BJ (cell line): ENCODE measurements around the gene ANO9. TPM values are rescaled to one million over a fixed set of nuclear protein-coding genes. Genes with fewer than 3 reads are reported as not detected.

Experiments
- CTCF ChIA-PET: fragments of 350-600 bp; formaldehyde crosslinking; extraction: SDS; loops from one replicate; lab custom pipeline; 2021; ENCODE audit warnings: antibody characterized with exemption, inconsistent platforms; lab: Yijun Ruan, JAX
- POLR2A ChIA-PET: fragments of 300-600 bp; sonication (Branson Sonifier 250); formaldehyde crosslinking; extraction: SDS; loops from one replicate; lab custom pipeline; 2021; ENCODE audit warnings: antibody characterized with exemption; lab: Charles Lee
- DNase-seq: peaks from one replicate; pipeline ENCODE4 v3.0.0-alpha.2; 2011; ENCODE audit warnings: low read depth
- H3K27me3 ChIP-seq: 2 replicates; pipeline ENCODE4 v1.6.0; 2011; ENCODE audit warnings: low read length; ENCODE audit not compliant: control insufficient read depth, insufficient read depth
- H3K36me3 ChIP-seq: 2 replicates; pipeline ENCODE4 v1.5.1; 2011; ENCODE audit warnings: low read length; ENCODE audit not compliant: control insufficient read depth, insufficient read depth
- H3K4me3 ChIP-seq: 2 replicates; pipeline ENCODE4 v1.5.1; 2011; ENCODE audit warnings: low read depth, mild to moderate bottlenecking, control low read depth, low read length
- polyA plus RNA-seq: library from polyadenylated mRNA; depleted of rRNA; stranded (reverse); fragments of >200 nt; gene quantifications from 2 replicates; pipeline ENCODE4 v1.2.3, GENCODE V29; 2011
- TF ChIP-seq, protein P1 (sequence below): IDR thresholded peaks from 2 replicates; pipeline ENCODE4 v1.5.1; 2011; ENCODE audit warnings: low read depth, mild to moderate bottlenecking, control low read depth, inconsistent platforms, low read length, moderate library complexity; ENCODE audit not compliant: insufficient read depth

The ANO9 gene
- polyA plus RNA-seq, 1 experiment, result not detected

DNA sequence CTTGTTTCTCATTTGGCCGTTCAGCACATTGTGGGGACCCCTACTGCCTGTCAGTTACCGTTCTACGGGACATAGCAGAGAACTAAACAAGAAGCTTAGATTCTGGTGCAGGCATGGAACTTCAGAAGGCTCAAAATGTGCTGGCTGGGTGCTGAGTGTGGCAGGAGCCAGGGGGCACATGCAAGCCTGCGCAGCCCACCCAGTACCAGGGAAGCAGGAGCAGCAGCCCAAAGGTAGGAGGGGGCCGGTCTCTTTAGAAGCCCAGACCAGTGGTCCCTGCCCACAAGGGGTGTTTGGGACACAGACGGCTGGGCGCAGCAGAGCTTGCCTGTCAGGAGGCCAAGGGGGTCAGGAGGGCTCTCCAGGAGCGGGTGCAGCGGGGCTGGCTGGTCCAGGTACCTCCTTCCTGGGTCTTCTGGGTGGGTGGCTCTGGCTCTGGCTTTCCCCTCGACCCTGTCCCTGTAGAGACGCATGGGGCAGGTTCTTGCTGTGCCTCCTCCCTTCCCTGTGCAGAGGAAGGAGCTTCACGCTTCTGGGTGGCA is 10.5 kb upstream of the ANO9 start:
- TF ChIP-seq, protein P1, sequence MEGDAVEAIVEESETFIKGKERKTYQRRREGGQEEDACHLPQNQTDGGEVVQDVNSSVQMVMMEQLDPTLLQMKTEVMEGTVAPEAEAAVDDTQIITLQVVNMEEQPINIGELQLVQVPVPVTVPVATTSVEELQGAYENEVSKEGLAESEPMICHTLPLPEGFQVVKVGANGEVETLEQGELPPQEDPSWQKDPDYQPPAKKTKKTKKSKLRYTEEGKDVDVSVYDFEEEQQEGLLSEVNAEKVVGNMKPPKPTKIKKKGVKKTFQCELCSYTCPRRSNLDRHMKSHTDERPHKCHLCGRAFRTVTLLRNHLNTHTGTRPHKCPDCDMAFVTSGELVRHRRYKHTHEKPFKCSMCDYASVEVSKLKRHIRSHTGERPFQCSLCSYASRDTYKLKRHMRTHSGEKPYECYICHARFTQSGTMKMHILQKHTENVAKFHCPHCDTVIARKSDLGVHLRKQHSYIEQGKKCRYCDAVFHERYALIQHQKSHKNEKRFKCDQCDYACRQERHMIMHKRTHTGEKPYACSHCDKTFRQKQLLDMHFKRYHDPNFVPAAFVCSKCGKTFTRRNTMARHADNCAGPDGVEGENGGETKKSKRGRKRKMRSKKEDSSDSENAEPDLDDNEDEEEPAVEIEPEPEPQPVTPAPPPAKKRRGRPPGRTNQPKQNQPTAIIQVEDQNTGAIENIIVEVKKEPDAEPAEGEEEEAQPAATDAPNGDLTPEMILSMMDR, result no peak
- no peak for DNase-seq
- H3K4me3 ChIP-seq, result no peak overlapping the region
- ChIA-PET POLR2A (no interaction called here), CTCF (interaction anchor here (1.3 kb wide), 1 partner anchor 24 kb away, joined by 3 read pairs; no protein-coding TSS in a partner anchor)
- no peaks in the 10 kb centered on the region for H3K27me3 ChIP-seq
- peaks cover 9% of the 10 kb centered on the region for H3K36me3 ChIP-seq

DNA sequence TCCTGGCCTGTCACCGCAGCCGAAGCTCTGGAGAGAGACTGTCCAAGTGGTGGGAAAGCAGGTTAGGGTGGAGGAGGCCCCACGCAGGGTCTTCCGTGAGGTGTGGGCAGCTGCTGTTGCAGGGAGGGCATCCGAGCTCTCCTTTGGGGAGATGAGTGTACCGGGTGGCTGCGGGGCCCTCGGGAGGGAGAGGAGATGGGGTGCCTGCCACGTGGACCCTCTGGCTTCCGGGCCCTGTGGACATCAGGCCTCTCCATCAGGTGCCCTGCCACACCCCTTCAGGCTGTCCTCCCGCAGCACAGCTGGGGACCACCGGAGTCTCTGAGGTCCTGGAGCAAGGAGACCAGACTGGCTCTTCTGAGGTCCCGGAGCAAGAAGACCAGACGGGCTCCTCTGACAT is 9.9 kb upstream of the ANO9 start:
- Histone ChIP-seq H3K27me3 (no peaks in the 10 kb centered on the region), H3K36me3 (peaks cover 9% of the 10 kb centered on the region), H3K4me3 (no peak overlapping the region)
- TF ChIP-seq, protein P1, result no peak
- POLR2A ChIA-PET, result no interaction called here
- DNase-seq, result no peak
- CTCF ChIA-PET, result interaction anchor here (0.9 to 4.1 kb wide), 4 partner anchors 13 to 55 kb away, joined by 3 to 17 read pairs (median 3); no protein-coding TSS in a partner anchor

DNA sequence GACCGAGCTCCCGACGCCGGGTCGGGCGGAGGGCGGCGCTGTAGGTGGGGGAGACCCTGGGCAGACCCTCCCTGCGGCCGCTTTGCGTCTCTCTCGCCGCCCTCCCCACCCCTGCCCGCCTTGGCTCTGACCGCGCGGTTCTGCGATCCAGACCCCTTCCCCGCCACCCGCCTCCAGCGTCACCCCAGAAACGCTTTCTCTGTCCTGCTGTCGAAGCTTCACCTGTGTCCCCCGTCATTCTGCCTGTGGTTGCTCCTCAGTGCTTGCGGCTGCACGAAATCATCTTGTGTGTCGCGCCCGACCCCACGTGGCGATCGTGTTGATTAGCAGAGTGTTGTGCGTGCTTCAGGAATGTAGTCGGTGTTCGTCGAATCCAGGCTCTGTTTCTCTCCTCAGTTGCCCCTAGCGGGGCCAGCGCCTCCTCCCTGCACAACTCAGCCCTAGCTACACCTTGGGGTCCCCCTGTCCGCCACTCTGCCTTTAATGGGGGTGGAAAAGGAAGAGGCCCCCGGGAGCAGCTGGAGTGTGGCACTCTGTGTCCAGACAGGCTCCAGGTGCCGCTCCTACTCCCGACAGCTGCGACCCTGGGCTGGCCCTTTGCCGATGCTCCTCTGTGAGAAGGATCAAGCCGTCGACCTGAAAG is 9.1 kb upstream of the ANO9 start:
- no peaks in the 10 kb centered on the region for H3K27me3 ChIP-seq
- CTCF ChIA-PET, result interaction anchor here (0.9 to 4.1 kb wide), 5 partner anchors 14 to 54 kb away, joined by 3 to 18 read pairs (median 3); no protein-coding TSS in a partner anchor
- H3K36me3 ChIP-seq, result peaks cover 9% of the 10 kb centered on the region
- DNase-seq, result peak; percentile 9
- TF ChIP-seq, protein P1, result peak; percentile 23; the same call in 1 of the 2 replicates
- POLR2A ChIA-PET, result no interaction called here
- peak overlapping the region; percentile 92 for H3K4me3 ChIP-seq

DNA sequence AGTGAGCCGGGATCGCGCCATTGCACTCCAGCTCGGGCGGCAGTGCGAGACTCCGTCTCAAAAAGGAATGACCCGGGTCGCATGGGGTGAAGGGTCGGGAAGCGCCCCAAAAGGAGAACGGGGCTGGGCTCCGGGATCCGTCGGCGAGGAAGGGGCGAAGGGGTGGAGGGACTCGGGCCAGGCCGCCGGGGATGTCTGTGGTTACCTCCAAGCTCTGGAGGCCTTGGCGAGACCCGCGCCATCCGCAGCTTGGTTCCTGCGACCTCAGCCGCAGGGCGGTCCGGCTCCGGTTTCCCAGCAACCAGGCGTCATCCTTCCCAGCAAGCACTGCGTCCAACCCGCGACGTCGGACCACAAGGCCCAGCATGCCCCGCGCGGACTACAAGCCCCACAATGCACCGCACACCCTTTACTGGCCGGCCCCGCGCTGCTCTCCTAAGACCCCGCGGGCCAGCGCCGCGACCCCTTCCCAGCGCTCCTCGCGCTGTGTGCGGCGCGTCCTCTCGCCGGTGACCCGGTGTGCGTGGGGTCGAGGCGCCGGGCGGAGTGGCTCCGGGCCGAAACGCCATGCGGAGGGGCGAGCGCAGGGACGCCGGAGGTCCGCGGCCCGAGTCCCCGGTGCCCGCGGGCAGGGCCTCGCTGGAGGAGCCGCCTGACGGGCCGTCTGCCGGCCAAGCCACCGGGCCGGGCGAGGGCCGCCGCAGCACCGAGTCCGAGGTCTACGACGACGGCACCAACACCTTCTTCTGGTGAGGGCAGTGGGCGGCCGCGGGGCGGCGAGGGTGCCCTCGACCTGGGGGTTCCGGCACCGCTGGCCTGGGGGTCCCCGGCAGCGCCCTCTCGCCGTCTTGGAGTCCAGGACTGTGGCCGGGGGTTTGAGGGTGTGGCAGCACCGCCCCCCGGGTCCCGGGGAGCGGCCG is 8.3 kb upstream of the ANO9 start, which contains the start of gene PTDSS2:
Gene PTDSS2 (plus strand): TSS at position 391 of the 920 bp plus-strand sequence. CDS start 177 bp downstream, at position 568.
- peak; percentile 65 for DNase-seq
- H3K4me3 ChIP-seq, result peak within 1 kb of the TSS; percentile 92
- TF ChIP-seq, protein P1, result no peak
- peaks cover 9% of the 10 kb centered on the region for H3K36me3 ChIP-seq
- no peaks in the 10 kb centered on the region for H3K27me3 ChIP-seq
- ChIA-PET POLR2A (interaction anchor here (0.6 kb wide), 1 partner anchor 43 kb away, joined by 3 read pairs; no protein-coding TSS in a partner anchor), CTCF (interaction anchor here (0.8 to 4.1 kb wide), 5 partner anchors 20 to 85 kb away, joined by 3 to 18 read pairs (median 10); partner anchors contain the start of gene HRAS)
